OCI-LY3 (cell line): Measurements from ENCODE around the gene MRPL57.
"Not testable (repeated sequence)": the region's sequence is repeated elsewhere in the genome, so short reads cannot be mapped to it uniquely, and the experiment has no call there.

ENCODE experiments used
- CTCF ChIP-seq: fragments of 200-600, 300-600 bp; sonication (generic); IDR thresholded peaks from 2 replicates; pipeline ENCODE4 v1.5.1; 2014; ENCODE audit warnings: antibody characterized with exemption, low read length, low read depth
- EZH2phosphoT487 ChIP-seq: fragments of 200-600 bp; shearing (Covaris generic); IDR thresholded peaks from 2 replicates; pipeline ENCODE4 v1.6.1; 2018; ENCODE audit warnings: antibody characterized with exemption, mixed run types, low read depth

GRCh38 chr13:21215419-21215818, 39.0 kb downstream of the MRPL57 start:
- TF ChIP-seq CTCF, EZH2phosphoT487: not testable (repeated sequence)
